WTC11 (cell line): ENCODE results near the gene LRRK2. TPM values are rescaled to one million over a fixed set of nuclear protein-coding genes. Genes with fewer than 3 reads are reported as not detected.

ENCODE experiments used
- ATAC-seq: fragments of 200-7000 bp; cut with Tn5 transposase; 2 replicates; pipeline ENCODE4 v1.10.0; 2021; ENCODE audit warnings: mild to moderate bottlenecking, moderate library complexity
- CTCF ChIA-PET: fragments of 300-600 bp; sonication (Branson Sonifier 250); formaldehyde crosslinking; loops from one replicate; lab custom pipeline; 2021; ENCODE audit warnings: antibody characterized with exemption; lab: Charles Lee
- POLR2A ChIA-PET: fragments of 350-600 bp; sonication (Branson Sonifier 250); formaldehyde crosslinking; loops from one replicate; lab custom pipeline; 2021; ENCODE audit warnings: antibody characterized with exemption; lab: Charles Lee
- DNase-seq: peaks from one replicate; pipeline ENCODE4 v3.0.0; 2021; ENCODE audit warnings: low spot score
- H3K27ac Mint-ChIP-seq: 2 replicates; pipeline ENCODE4 v1.8.0; 2021; ENCODE audit warnings: mixed read lengths
- H3K27me3 Mint-ChIP-seq: 2 replicates; pipeline ENCODE4 v1.8.0; 2021; ENCODE audit warnings: low read depth, mild to moderate bottlenecking, moderate library complexity, mixed read lengths
- H3K36me3 Mint-ChIP-seq: 2 replicates; pipeline ENCODE4 v1.8.0; 2021; ENCODE audit warnings: mixed read lengths
- H3K4me1 Mint-ChIP-seq: 2 replicates; pipeline ENCODE4 v1.8.0; 2022; ENCODE audit warnings: mixed read lengths
- H3K4me3 Mint-ChIP-seq: 2 replicates; pipeline ENCODE4 v1.8.0; 2021; ENCODE audit warnings: mild to moderate bottlenecking, moderate library complexity, mixed read lengths
- H3K9me3 Mint-ChIP-seq: 2 replicates; pipeline ENCODE4 v1.8.0; 2021; ENCODE audit warnings: mixed read lengths
- ATF6 ChIP-seq: sonication (generic); formaldehyde crosslinking; IDR thresholded peaks from 2 replicates; pipeline ENCODE4 v1.8.1; 2023; ENCODE audit warnings: mild to moderate bottlenecking, missing genetic modification reagents
- CREM ChIP-seq: sonication (generic); formaldehyde crosslinking; IDR thresholded peaks from 2 replicates; pipeline ENCODE4 v1.8.1; 2022; ENCODE audit warnings: mild to moderate bottlenecking, missing genetic modification reagents, moderate library complexity
- CTCF ChIP-seq: fragments of 200-600 bp; IDR thresholded peaks from 2 replicates; pipeline ENCODE4 v1.8.0; 2022; ENCODE audit warnings: antibody characterized with exemption
- EMX1 ChIP-seq: fragments of 250-450 bp; sonication (Bioruptor Pico); IDR thresholded peaks from 2 replicates; pipeline ENCODE4 v1.8.0; 2021; ENCODE audit warnings: mild to moderate bottlenecking
- ESRRA ChIP-seq: sonication (generic); formaldehyde crosslinking; IDR thresholded peaks from 2 replicates; pipeline ENCODE4 v1.8.1; 2022; ENCODE audit warnings: mild to moderate bottlenecking, missing genetic modification reagents, borderline replicate concordance
- FOXK1 ChIP-seq: sonication (generic); formaldehyde crosslinking; IDR thresholded peaks from 2 replicates; pipeline ENCODE4 v1.8.0; 2022; ENCODE audit warnings: mild to moderate bottlenecking, moderate library complexity, missing genetic modification reagents
- GABPB1 ChIP-seq: sonication (generic); formaldehyde crosslinking; IDR thresholded peaks from 2 replicates; pipeline ENCODE4 v1.8.1; 2023; ENCODE audit warnings: mild to moderate bottlenecking, missing genetic modification reagents
- GRHL2 ChIP-seq: fragments of 250-450 bp; sonication (Bioruptor Pico); IDR thresholded peaks from 2 replicates; pipeline ENCODE4 v1.8.0; 2022; ENCODE audit warnings: mild to moderate bottlenecking, moderate library complexity; ENCODE audit not compliant: insufficient replicate concordance, severe bottlenecking
- JUN ChIP-seq: sonication (generic); formaldehyde crosslinking; IDR thresholded peaks from 2 replicates; pipeline ENCODE4 v1.8.0; 2023; ENCODE audit warnings: mild to moderate bottlenecking, missing genetic modification reagents
- PRRX2 ChIP-seq: fragments of 250-450 bp; sonication (Bioruptor Pico); IDR thresholded peaks from 2 replicates; pipeline ENCODE4 v1.8.0; 2021; ENCODE audit warnings: mild to moderate bottlenecking
- SMAD3 ChIP-seq: sonication (generic); formaldehyde crosslinking; IDR thresholded peaks from 2 replicates; pipeline ENCODE4 v1.8.0; 2022; ENCODE audit warnings: missing genetic modification reagents, mild to moderate bottlenecking, borderline replicate concordance
- SMAD4 ChIP-seq: sonication (generic); formaldehyde crosslinking; IDR thresholded peaks from 2 replicates; pipeline ENCODE4 v1.8.0; 2022; ENCODE audit warnings: mild to moderate bottlenecking, missing genetic modification reagents
- TEAD1 ChIP-seq: sonication (generic); formaldehyde crosslinking; IDR thresholded peaks from 2 replicates; pipeline ENCODE4 v1.8.0; 2022; ENCODE audit warnings: mild to moderate bottlenecking, missing genetic modification reagents
- USF2 ChIP-seq: sonication (generic); formaldehyde crosslinking; IDR thresholded peaks from 2 replicates; pipeline ENCODE4 v1.8.1; 2023; ENCODE audit warnings: mild to moderate bottlenecking, missing genetic modification reagents, moderate library complexity
- ZNF138 ChIP-seq: sonication (generic); formaldehyde crosslinking; conservative IDR thresholded peaks from 2 replicates; pipeline ENCODE4 v1.8.1; 2022; ENCODE audit warnings: mild to moderate bottlenecking, moderate library complexity, missing genetic modification reagents
- total RNA-seq: library from RNA; stranded (reverse); gene quantifications from 3 replicates; pipeline ENCODE4 v1.2.3, GENCODE V29; 2021
- TF ChIP-seq, protein P1 (sequence below): fragments of 250-450 bp; sonication (Bioruptor Pico); IDR thresholded peaks from 2 replicates; pipeline ENCODE4 v1.9.0; 2021; ENCODE audit warnings: mild to moderate bottlenecking, borderline replicate concordance
- TF ChIP-seq, protein P2 (sequence below): sonication (generic); formaldehyde crosslinking; IDR thresholded peaks from 2 replicates; pipeline ENCODE4 v1.8.1; 2022; ENCODE audit warnings: missing genetic modification reagents, borderline replicate concordance
- TF ChIP-seq, protein P3 (sequence below): sonication (generic); formaldehyde crosslinking; IDR thresholded peaks from 2 replicates; pipeline ENCODE4 v1.8.1; 2023; ENCODE audit warnings: mild to moderate bottlenecking, moderate library complexity, missing genetic modification reagents
- TF ChIP-seq, protein P4 (sequence below): sonication (generic); formaldehyde crosslinking; IDR thresholded peaks from 2 replicates; pipeline ENCODE4 v1.8.1; 2023; ENCODE audit warnings: mild to moderate bottlenecking, missing genetic modification reagents, borderline replicate concordance

Gene LRRK2
- total RNA-seq, 1 experiment from 2014 or later = 0.46 TPM

DNA sequence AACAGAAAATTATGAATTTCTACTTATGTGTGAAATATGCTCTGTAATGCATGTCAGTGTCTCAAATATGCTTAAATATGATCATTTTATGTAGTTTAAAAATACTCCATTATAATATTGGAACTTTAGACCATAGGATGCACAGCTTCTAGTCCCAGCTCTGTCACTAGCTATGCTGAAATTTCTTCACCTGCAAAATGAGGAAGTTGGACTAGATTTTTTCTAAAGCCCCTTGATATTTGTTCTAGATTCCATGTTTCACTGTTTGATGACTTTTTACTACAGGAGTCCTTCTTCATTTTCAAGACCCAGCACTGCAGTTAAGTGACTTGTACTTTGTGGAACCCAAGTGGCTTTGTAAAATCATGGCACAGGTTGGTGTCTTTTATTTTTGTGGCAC lies 90.1 kb downstream of the LRRK2 start (continued):
- TF ChIP-seq CREM (CRISPR knock-in tag) = no peak
- no peak for TF ChIP-seq ESRRA

DNA sequence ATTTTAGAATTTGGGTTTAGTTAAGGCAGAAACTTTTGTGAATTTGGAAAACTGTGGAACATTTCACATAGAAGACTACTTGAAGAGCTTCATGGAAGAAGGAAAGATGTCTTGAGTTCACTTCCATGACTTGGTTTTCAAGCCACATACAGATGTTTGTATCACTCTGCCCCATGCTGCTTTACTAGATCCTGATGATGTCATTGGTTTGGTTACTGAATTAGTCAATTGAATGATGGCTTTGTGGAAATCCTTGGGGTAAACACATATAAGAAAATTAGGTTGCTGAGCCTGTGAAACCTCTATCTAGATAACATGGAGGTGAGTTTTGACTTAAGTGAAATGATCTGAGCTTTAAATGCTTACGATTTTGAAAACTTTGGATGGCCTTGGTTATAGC lies 90.6 kb downstream of the LRRK2 start:
- Mint-ChIP-seq H3K27me3 (no peaks in the 10 kb centered on the region), H3K4me1 (no peaks in the 10 kb centered on the region), H3K27ac (no peak overlapping the region), H3K9me3 (no peaks in the 10 kb centered on the region), H3K36me3 (no peaks in the 10 kb centered on the region), H3K4me3 (no peak overlapping the region)
- CTCF ChIA-PET = interaction anchor here (0.9 to 1.7 kb wide), 2 partner anchors 10 to 22 kb away, joined by 3 to 4 read pairs; no protein-coding TSS in a partner anchor
- POLR2A ChIA-PET = no interaction called here
- ATAC-seq = no peak
- DNase-seq = no peak
- TF ChIP-seq JUN (CRISPR knock-in tag) = no peak
- no peak for TF ChIP-seq ZNF138 (CRISPR knock-in tag)
- TF ChIP-seq GRHL2 (CRISPR knock-in tag) = no peak
- TF ChIP-seq PRRX2 (CRISPR knock-in tag) = no peak
- TF ChIP-seq, protein P1, sequence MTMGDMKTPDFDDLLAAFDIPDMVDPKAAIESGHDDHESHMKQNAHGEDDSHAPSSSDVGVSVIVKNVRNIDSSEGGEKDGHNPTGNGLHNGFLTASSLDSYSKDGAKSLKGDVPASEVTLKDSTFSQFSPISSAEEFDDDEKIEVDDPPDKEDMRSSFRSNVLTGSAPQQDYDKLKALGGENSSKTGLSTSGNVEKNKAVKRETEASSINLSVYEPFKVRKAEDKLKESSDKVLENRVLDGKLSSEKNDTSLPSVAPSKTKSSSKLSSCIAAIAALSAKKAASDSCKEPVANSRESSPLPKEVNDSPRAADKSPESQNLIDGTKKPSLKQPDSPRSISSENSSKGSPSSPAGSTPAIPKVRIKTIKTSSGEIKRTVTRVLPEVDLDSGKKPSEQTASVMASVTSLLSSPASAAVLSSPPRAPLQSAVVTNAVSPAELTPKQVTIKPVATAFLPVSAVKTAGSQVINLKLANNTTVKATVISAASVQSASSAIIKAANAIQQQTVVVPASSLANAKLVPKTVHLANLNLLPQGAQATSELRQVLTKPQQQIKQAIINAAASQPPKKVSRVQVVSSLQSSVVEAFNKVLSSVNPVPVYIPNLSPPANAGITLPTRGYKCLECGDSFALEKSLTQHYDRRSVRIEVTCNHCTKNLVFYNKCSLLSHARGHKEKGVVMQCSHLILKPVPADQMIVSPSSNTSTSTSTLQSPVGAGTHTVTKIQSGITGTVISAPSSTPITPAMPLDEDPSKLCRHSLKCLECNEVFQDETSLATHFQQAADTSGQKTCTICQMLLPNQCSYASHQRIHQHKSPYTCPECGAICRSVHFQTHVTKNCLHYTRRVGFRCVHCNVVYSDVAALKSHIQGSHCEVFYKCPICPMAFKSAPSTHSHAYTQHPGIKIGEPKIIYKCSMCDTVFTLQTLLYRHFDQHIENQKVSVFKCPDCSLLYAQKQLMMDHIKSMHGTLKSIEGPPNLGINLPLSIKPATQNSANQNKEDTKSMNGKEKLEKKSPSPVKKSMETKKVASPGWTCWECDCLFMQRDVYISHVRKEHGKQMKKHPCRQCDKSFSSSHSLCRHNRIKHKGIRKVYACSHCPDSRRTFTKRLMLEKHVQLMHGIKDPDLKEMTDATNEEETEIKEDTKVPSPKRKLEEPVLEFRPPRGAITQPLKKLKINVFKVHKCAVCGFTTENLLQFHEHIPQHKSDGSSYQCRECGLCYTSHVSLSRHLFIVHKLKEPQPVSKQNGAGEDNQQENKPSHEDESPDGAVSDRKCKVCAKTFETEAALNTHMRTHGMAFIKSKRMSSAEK (CRISPR knock-in tag) = no peak
- no peak for TF ChIP-seq USF2 (CRISPR knock-in tag)
- TF ChIP-seq SMAD4 (CRISPR knock-in tag) = no peak
- TF ChIP-seq SMAD3 (CRISPR knock-in tag) = no peak
- TF ChIP-seq TEAD1 (CRISPR knock-in tag) = no peak
- no peak for TF ChIP-seq CTCF
- TF ChIP-seq ATF6 = no peak
- no peak for TF ChIP-seq EMX1 (CRISPR knock-in tag)
- TF ChIP-seq, protein P2, sequence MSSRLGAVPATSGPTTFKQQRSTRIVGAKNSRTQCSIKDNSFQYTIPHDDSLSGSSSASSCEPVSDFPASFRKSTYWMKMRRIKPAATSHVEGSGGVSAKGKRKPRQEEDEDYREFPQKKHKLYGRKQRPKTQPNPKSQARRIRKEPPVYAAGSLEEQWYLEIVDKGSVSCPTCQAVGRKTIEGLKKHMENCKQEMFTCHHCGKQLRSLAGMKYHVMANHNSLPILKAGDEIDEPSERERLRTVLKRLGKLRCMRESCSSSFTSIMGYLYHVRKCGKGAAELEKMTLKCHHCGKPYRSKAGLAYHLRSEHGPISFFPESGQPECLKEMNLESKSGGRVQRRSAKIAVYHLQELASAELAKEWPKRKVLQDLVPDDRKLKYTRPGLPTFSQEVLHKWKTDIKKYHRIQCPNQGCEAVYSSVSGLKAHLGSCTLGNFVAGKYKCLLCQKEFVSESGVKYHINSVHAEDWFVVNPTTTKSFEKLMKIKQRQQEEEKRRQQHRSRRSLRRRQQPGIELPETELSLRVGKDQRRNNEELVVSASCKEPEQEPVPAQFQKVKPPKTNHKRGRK (CRISPR knock-in tag) = no peak
- no peak for TF ChIP-seq GABPB1 (CRISPR knock-in tag)
- TF ChIP-seq, protein P3, sequence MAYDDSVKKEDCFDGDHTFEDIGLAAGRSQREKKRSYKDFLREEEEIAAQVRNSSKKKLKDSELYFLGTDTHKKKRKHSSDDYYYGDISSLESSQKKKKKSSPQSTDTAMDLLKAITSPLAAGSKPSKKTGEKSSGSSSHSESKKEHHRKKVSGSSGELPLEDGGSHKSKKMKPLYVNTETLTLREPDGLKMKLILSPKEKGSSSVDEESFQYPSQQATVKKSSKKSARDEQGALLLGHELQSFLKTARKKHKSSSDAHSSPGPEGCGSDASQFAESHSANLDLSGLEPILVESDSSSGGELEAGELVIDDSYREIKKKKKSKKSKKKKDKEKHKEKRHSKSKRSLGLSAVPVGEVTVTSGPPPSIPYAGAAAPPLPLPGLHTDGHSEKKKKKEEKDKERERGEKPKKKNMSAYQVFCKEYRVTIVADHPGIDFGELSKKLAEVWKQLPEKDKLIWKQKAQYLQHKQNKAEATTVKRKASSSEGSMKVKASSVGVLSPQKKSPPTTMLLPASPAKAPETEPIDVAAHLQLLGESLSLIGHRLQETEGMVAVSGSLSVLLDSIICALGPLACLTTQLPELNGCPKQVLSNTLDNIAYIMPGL (CRISPR knock-in tag) = no peak
- TF ChIP-seq FOXK1 (CRISPR knock-in tag) = no peak
- TF ChIP-seq, protein P4, sequence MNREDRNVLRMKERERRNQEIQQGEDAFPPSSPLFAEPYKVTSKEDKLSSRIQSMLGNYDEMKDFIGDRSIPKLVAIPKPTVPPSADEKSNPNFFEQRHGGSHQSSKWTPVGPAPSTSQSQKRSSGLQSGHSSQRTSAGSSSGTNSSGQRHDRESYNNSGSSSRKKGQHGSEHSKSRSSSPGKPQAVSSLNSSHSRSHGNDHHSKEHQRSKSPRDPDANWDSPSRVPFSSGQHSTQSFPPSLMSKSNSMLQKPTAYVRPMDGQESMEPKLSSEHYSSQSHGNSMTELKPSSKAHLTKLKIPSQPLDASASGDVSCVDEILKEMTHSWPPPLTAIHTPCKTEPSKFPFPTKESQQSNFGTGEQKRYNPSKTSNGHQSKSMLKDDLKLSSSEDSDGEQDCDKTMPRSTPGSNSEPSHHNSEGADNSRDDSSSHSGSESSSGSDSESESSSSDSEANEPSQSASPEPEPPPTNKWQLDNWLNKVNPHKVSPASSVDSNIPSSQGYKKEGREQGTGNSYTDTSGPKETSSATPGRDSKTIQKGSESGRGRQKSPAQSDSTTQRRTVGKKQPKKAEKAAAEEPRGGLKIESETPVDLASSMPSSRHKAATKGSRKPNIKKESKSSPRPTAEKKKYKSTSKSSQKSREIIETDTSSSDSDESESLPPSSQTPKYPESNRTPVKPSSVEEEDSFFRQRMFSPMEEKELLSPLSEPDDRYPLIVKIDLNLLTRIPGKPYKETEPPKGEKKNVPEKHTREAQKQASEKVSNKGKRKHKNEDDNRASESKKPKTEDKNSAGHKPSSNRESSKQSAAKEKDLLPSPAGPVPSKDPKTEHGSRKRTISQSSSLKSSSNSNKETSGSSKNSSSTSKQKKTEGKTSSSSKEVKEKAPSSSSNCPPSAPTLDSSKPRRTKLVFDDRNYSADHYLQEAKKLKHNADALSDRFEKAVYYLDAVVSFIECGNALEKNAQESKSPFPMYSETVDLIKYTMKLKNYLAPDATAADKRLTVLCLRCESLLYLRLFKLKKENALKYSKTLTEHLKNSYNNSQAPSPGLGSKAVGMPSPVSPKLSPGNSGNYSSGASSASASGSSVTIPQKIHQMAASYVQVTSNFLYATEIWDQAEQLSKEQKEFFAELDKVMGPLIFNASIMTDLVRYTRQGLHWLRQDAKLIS (CRISPR knock-in tag) = no peak
